Transverse colon (tissue), 4 donors: Measurements from ENCODE around the gene INPP5J. TPM values are rescaled to one million over a fixed set of nuclear protein-coding genes. Genes with fewer than 3 reads are reported as not detected.

Source experiments
- DNase-seq: peaks from one replicate; pipeline ENCODE4 v3.0.0-alpha.2; 2019
- H3K27ac ChIP-seq, 4 donors: fragments of 200-600 bp; sonication (generic); 2 replicates each; pipeline ENCODE4 v1.5.1; 2016 to 2018; ENCODE audit warnings: inconsistent platforms in 4 of 4
- H3K27me3 ChIP-seq: fragments of 200-600 bp; sonication (generic); 2 replicates; pipeline ENCODE4 v1.5.1; 2017; ENCODE audit warnings: inconsistent platforms
- H3K36me3 ChIP-seq, 4 donors: fragments of 200-600 bp; sonication (generic); 2 replicates each; pipeline ENCODE4 v1.5.1; 2017 to 2019; ENCODE audit warnings: inconsistent platforms in 4 of 4
- H3K4me1 ChIP-seq, 4 donors: fragments of 200-600 bp; sonication (generic); 2 replicates each; pipeline ENCODE4 v1.5.1; 2017 to 2020; ENCODE audit warnings: inconsistent platforms in 4 of 4
- H3K4me3 ChIP-seq, 4 donors: fragments of 200-600 bp; sonication (generic); 1 replicate in 1 of 4; 2 replicates in 3 of 4; pipeline versions ENCODE4 v1.5.1 to v1.6.1; 2017 to 2019; ENCODE audit warnings: inconsistent platforms in 4 of 4
- H3K9me3 ChIP-seq, 2 donors: fragments of 200-600 bp; sonication (generic); 2 replicates each; pipeline ENCODE4 v1.5.1; 2017 to 2019; ENCODE audit warnings: inconsistent platforms in 2 of 2
- CTCF ChIP-seq, 5 experiments: fragments of 200-600 bp in 3 of 5; fragments of 450-650 bp in 2 of 5; sonication (generic) in 3 of 5; IDR thresholded peaks; 1 replicate in 2 of 5; 2 replicates in 3 of 5; pipeline ENCODE4 v1.5.1; 2016 to 2017; ENCODE audit warnings: antibody characterized with exemption in 5 of 5, inconsistent platforms in 3 of 5, mild to moderate bottlenecking in 2 of 5, moderate library complexity in 1 of 5
- EP300 ChIP-seq: sonication (generic); formaldehyde crosslinking; IDR thresholded peaks from one replicate; pipeline ENCODE4 v1.6.1; 2017; ENCODE audit warnings: antibody characterized with exemption, low read depth
- POLR2A ChIP-seq: fragments of 450-650 bp; IDR thresholded peaks from one replicate; pipeline ENCODE4 v1.6.1; 2016; ENCODE audit warnings: antibody characterized with exemption, mild to moderate bottlenecking, moderate library complexity
- POLR2AphosphoS5 ChIP-seq, 3 donors: sonication (generic); formaldehyde crosslinking; IDR thresholded peaks; one replicate each; pipeline ENCODE4 v1.6.1; 2016; ENCODE audit warnings: antibody characterized with exemption in 3 of 3
- WGBS, 2 donors: methylation state at CpG; one replicate each; pipeline ENCODE4 v1.1.5; 2018; ENCODE audit warnings: low coverage in 1 of 2; 5-methylcytosine and 5-hydroxymethylcytosine counted together
- in situ Hi-C, 4 donors: fragments of 200-750 bp; cut with MboI; loops; one replicate each; pipeline versions ENCODE4 v1.15.0 to v1.15.1; 2017; ENCODE audit warnings: low sequenced_read_pairs in 3 of 4, low pct_ligation_motif_present in 1 of 4, low pct_unique_long_range_greater_than_20kb in 1 of 4
- intact Hi-C: fragments of 100-400 bp; cut with DNase I; formaldehyde crosslinking; loops from one replicate; pipeline ENCODE4 v1.15.1; 2023; ENCODE audit warnings: low total_unique reads
- total RNA-seq, 4 donors: library from RNA; depleted of rRNA; stranded (reverse); fragments of >200 nt; gene quantifications; one replicate each; pipeline ENCODE4 v1.1.0, GENCODE V29; 2016

INPP5J gene
- total RNA-seq, 4 donors from 2014 or later, result 22.4 to 51.2 (median 30.8) TPM

GRCh38 chr22:31134688-31135087 lies 11.9 kb downstream of the INPP5J start:
- in situ Hi-C loops, result no loop called here
- Histone ChIP-seq H3K27ac (no peak overlapping the region), H3K27me3 (peaks cover 3% of the 10 kb centered on the region), H3K4me3 (no peak overlapping the region), H3K36me3 (no peaks in the 10 kb centered on the region), H3K4me1 (peaks cover 0 to 4% (median 0%) of the 10 kb centered on the region in 4 donors), H3K9me3 (no peaks in the 10 kb centered on the region)
- intact Hi-C loops, result no loop called here
- 87% methylated on average over 4 of the region's 4 CpGs; no CpG with 5 or more reads in 1 of the 2 donors for WGBS, 2 donors
- DNase-seq, result no peak
- TF ChIP-seq CTCF (IDR thresholded peaks at IDR 0.05) (no peak), POLR2A (no peak), POLR2AphosphoS5 (IDR thresholded peaks at IDR 0.05) (no peak), EP300 (no peak)

- Histone ChIP-seq H3K36me3 (no peaks in the 10 kb centered on the region), H3K27me3 (peaks cover 3% of the 10 kb centered on the region), H3K4me1 (peaks cover 0 to 4% (median 0%) of the 10 kb centered on the region in 4 donors), H3K4me3 (no peak overlapping the region), H3K9me3 (no peaks in the 10 kb centered on the region), H3K27ac (no peak overlapping the region)
- DNase-seq, result no peak
- intact Hi-C loops, result no loop called here
- 67 to 90% methylated on average over 1 to 6 of the region's 6 CpGs for WGBS, 2 donors
- in situ Hi-C loops, result no loop called here
- TF ChIP-seq CTCF (IDR thresholded peaks at IDR 0.05) (no peak), EP300 (no peak)
Observed at GRCh38 chr22:31135706-31136105, 12.9 kb downstream of the INPP5J start.

- Histone ChIP-seq H3K9me3 (no peaks in the 10 kb centered on the region), H3K4me1 (peaks cover 0 to 4% (median 0%) of the 10 kb centered on the region in 4 donors), H3K36me3 (no peaks in the 10 kb centered on the region), H3K4me3 (no peak overlapping the region), H3K27me3 (peaks cover 3% of the 10 kb centered on the region), H3K27ac (no peak overlapping the region)
- in situ Hi-C loops (no loop called here), intact Hi-C loops (no loop called here)
- WGBS, 2 donors, result 82 to 84% methylated on average over 9 of the region's 9 CpGs
- DNase-seq, result no peak
- TF ChIP-seq CTCF (IDR thresholded peaks at IDR 0.05) (no peak), POLR2AphosphoS5 (IDR thresholded peaks at IDR 0.05) (no peak)
Observed at GRCh38 chr22:31136155-31136554, 13.4 kb downstream of the INPP5J start.

GRCh38 chr22:31136711-31137110 lies 13.9 kb downstream of the INPP5J start:
- H3K27me3 ChIP-seq, result peaks cover 3% of the 10 kb centered on the region

More at GRCh38 chr22:31136711-31137110, 13.9 kb downstream of the INPP5J start:
- H3K36me3 ChIP-seq, result no peaks in the 10 kb centered on the region
- DNase-seq, result no peak
- H3K27ac ChIP-seq, result no peak overlapping the region
- intact Hi-C loops, result no loop called here
- H3K4me1 ChIP-seq, result peaks cover 0 to under 1% (median 0%) of the 10 kb centered on the region in 4 donors
- no peaks in the 10 kb centered on the region for H3K9me3 ChIP-seq
- H3K4me3 ChIP-seq, result no peak overlapping the region
- TF ChIP-seq POLR2A (no peak), POLR2AphosphoS5 (IDR thresholded peaks at IDR 0.05) (no peak), CTCF (IDR thresholded peaks at IDR 0.05) (no peak), EP300 (no peak)
- in situ Hi-C loops, result no loop called here
- 90% methylated on average over 16 of the region's 16 CpGs; no CpG with 5 or more reads in 1 of the 2 donors for WGBS, 2 donors
